ENCODE data around the gene CERK. TPM values are rescaled to one million over a fixed set of nuclear protein-coding genes. Genes with fewer than 3 reads are reported as not detected.

Gene CERK
- total and polyA plus RNA-seq, 2 of the 13 experiments (the other 11 are each of a cell fraction or from before 2014, with no cell fraction given) = 40.3 to 41.9 TPM

DNA sequence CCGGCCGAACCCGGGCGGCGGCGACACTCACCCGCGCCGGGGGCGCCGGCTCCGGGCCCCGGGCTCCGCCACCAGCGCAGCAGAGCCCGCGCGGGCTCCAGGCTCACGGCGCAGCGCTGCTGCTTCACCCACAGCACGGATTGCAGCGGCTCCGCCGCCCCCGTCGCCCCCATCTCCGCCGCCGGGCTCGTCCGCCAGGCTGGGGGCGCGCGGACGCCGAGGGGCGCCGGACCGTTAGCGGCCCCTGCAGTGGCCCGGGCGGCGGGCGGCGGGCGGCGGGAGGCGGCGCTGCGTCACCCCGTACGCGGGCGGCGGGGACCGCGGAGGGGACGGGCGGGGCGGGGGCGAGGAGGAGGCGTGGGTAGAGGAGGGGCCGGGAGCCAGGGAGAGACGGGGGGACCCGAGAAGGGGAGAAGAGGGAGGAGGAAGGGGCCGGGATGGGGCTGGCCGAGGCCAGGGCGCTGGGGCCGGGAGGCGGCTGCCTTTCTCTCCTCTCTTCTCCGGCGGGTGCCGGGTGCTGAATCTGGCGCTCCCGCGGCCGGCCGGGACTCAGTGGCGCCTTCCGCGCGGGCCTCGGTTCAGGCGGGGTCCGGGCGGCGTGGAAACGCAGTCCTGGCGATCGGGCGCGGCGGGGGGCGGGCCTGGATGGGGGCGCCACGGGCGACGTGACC, at the start of gene CERK (continued):
- TF ChIP-seq, protein P1, sequence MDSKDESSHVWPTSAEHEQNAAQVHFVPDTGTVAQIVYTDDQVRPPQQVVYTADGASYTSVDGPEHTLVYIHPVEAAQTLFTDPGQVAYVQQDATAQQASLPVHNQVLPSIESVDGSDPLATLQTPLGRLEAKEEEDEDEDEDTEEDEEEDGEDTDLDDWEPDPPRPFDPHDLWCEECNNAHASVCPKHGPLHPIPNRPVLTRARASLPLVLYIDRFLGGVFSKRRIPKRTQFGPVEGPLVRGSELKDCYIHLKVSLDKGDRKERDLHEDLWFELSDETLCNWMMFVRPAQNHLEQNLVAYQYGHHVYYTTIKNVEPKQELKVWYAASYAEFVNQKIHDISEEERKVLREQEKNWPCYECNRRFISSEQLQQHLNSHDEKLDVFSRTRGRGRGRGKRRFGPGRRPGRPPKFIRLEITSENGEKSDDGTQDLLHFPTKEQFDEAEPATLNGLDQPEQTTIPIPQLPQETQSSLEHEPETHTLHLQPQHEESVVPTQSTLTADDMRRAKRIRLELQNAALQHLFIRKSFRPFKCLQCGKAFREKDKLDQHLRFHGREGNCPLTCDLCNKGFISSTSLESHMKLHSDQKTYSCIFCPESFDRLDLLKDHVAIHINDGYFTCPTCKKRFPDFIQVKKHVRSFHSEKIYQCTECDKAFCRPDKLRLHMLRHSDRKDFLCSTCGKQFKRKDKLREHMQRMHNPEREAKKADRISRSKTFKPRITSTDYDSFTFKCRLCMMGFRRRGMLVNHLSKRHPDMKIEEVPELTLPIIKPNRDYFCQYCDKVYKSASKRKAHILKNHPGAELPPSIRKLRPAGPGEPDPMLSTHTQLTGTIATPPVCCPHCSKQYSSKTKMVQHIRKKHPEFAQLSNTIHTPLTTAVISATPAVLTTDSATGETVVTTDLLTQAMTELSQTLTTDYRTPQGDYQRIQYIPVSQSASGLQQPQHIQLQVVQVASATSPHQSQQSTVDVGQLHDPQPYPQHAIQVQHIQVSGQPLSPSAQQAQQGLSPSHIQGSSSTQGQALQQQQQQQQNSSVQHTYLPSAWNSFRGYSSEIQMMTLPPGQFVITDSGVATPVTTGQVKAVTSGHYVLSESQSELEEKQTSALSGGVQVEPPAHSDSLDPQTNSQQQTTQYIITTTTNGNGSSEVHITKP (CRISPR knock-in tag; IDR thresholded peaks at IDR 0.05; ENCODE audit: low read depth) = no peak
- TF ChIP-seq ONECUT2 (CRISPR knock-in tag; IDR thresholded peaks at IDR 0.05) = no peak
- TF ChIP-seq NR1H2 (CRISPR knock-in tag; IDR thresholded peaks at IDR 0.05; ENCODE audit: borderline replicate concordance, low read depth) = 0 out of 2 replicates have a peak, but pooled peaks have one; percentile 48
- TF ChIP-seq SYNCRIP (IDR thresholded peaks at IDR 0.05; ENCODE audit: insufficient read depth, low read depth, low read length) = no peak
- TF ChIP-seq PAX8 (CRISPR knock-in tag; IDR thresholded peaks at IDR 0.05; ENCODE audit: borderline replicate concordance) = 0 out of 2 replicates have a peak, but pooled peaks have one; percentile 34
- no peak for TF ChIP-seq MLLT10 (CRISPR knock-in tag; IDR thresholded peaks at IDR 0.05)
- TF ChIP-seq, protein P2, sequence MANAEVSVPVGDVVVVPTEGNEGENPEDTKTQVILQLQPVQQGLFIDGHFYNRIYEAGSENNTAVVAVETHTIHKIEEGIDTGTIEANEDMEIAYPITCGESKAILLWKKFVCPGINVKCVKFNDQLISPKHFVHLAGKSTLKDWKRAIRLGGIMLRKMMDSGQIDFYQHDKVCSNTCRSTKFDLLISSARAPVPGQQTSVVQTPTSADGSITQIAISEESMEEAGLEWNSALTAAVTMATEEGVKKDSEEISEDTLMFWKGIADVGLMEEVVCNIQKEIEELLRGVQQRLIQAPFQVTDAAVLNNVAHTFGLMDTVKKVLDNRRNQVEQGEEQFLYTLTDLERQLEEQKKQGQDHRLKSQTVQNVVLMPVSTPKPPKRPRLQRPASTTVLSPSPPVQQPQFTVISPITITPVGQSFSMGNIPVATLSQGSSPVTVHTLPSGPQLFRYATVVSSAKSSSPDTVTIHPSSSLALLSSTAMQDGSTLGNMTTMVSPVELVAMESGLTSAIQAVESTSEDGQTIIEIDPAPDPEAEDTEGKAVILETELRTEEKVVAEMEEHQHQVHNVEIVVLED (CRISPR knock-in tag; IDR thresholded peaks at IDR 0.05; ENCODE audit: borderline replicate concordance) = no peak
- TF ChIP-seq ZNF563 (CRISPR knock-in tag; IDR thresholded peaks at IDR 0.05) = 0 out of 2 replicates have a peak, but pooled peaks have one; percentile 21
- 0 out of 2 replicates have a peak, but pooled peaks have one; percentile 55 for TF ChIP-seq ZBTB7A (CRISPR knock-in tag; IDR thresholded peaks at IDR 0.05)
- 0 out of 2 replicates have a peak, but pooled peaks have one; percentile 16 for TF ChIP-seq GABPB1 (CRISPR knock-in tag; IDR thresholded peaks at IDR 0.05)
- no peak for TF ChIP-seq CHD2 (IDR thresholded peaks at IDR 0.05; ENCODE audit: low read depth, low read length)
- no peak for TF ChIP-seq TEAD3 (CRISPR knock-in tag; optimal IDR thresholded peaks at IDR 0.05; ENCODE audit: borderline replicate concordance)
- TF ChIP-seq, protein P3, sequence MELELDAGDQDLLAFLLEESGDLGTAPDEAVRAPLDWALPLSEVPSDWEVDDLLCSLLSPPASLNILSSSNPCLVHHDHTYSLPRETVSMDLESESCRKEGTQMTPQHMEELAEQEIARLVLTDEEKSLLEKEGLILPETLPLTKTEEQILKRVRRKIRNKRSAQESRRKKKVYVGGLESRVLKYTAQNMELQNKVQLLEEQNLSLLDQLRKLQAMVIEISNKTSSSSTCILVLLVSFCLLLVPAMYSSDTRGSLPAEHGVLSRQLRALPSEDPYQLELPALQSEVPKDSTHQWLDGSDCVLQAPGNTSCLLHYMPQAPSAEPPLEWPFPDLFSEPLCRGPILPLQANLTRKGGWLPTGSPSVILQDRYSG (CRISPR knock-in tag; IDR thresholded peaks at IDR 0.05) = no peak
- 0 out of 2 replicates have a peak, but pooled peaks have one; percentile 63 for TF ChIP-seq CAMTA2 (CRISPR knock-in tag; IDR thresholded peaks at IDR 0.05; ENCODE audit: borderline replicate concordance)
- no peak for TF ChIP-seq THYN1 (CRISPR knock-in tag; IDR thresholded peaks at IDR 0.05; ENCODE audit: borderline replicate concordance, low read depth)
- no peak for TF ChIP-seq NFYB (CRISPR knock-in tag; IDR thresholded peaks at IDR 0.05)
- peak in 1 of 2 experiments; percentile 73; a peak in 2 of 4 replicates for TF ChIP-seq POLR2A (IDR thresholded peaks at IDR 0.05; ENCODE audit: insufficient read depth in 1 of 2, low read depth in 2 of 2, low read length in 2 of 2)
- TF ChIP-seq ZNF326 (CRISPR knock-in tag; IDR thresholded peaks at IDR 0.05; ENCODE audit: borderline replicate concordance) = no peak
- no peak for TF ChIP-seq GATAD2A (CRISPR knock-in tag; IDR thresholded peaks at IDR 0.05)
- TF ChIP-seq ASH2L (IDR thresholded peaks at IDR 0.05; ENCODE audit: insufficient read length, low read depth, low read length) = peak; percentile 65
- TF ChIP-seq, protein P4, sequence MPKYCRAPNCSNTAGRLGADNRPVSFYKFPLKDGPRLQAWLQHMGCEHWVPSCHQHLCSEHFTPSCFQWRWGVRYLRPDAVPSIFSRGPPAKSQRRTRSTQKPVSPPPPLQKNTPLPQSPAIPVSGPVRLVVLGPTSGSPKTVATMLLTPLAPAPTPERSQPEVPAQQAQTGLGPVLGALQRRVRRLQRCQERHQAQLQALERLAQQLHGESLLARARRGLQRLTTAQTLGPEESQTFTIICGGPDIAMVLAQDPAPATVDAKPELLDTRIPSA (CRISPR knock-in tag; IDR thresholded peaks at IDR 0.05; ENCODE audit: borderline replicate concordance) = 0 out of 2 replicates have a peak, but pooled peaks have one; percentile 13
- no peak for TF ChIP-seq CREB1 (IDR thresholded peaks at IDR 0.05)
- no peak for TF ChIP-seq CREB1 (CRISPR knock-in tag; IDR thresholded peaks at IDR 0.05)
- TF ChIP-seq PHF5A (CRISPR knock-in tag; IDR thresholded peaks at IDR 0.05; ENCODE audit: low read depth, unreplicated experiment) = no peak

Measured in HepG2 (cell line).